Skeletal muscle tissue (tissue), 4 donors: ENCODE data around the gene RBMS2. TPM values are rescaled to one million over a fixed set of nuclear protein-coding genes. Genes with fewer than 3 reads are reported as not detected.

Experiments
- H3K27ac ChIP-seq: one replicate; pipeline ENCODE4 v1.7.0; 2013; ENCODE audit warnings: mild to moderate bottlenecking, low read depth, low read length, inconsistent platforms
- H3K27me3 ChIP-seq, 3 donors: one replicate each; pipeline ENCODE4 v1.7.0; 2013; ENCODE audit warnings: low read length in 3 of 3; ENCODE audit not compliant: control insufficient read depth in 3 of 3, insufficient read depth in 3 of 3
- H3K36me3 ChIP-seq, 3 donors: one replicate each; pipeline ENCODE4 v1.7.0; 2013; ENCODE audit warnings: low read length in 3 of 3; ENCODE audit not compliant: control insufficient read depth in 3 of 3, insufficient read depth in 3 of 3
- H3K4me1 ChIP-seq, 3 donors: one replicate each; pipeline ENCODE4 v1.7.0; 2013; ENCODE audit warnings: low read length in 3 of 3, mild to moderate bottlenecking in 3 of 3; ENCODE audit not compliant: control insufficient read depth in 3 of 3, insufficient read depth in 3 of 3
- H3K4me3 ChIP-seq, 3 donors: one replicate each; pipeline ENCODE4 v1.7.0; 2013; ENCODE audit warnings: low read length in 3 of 3
- H3K9ac ChIP-seq, 3 donors: one replicate each; pipeline ENCODE4 v1.7.0; 2013; ENCODE audit warnings: low read length in 3 of 3, mild to moderate bottlenecking in 3 of 3, moderate library complexity in 2 of 3, low read depth in 1 of 3
- H3K9me3 ChIP-seq, 3 donors: one replicate each; pipeline ENCODE4 v1.7.0; 2013; ENCODE audit warnings: low read length in 3 of 3; ENCODE audit not compliant: control insufficient read depth in 3 of 3
- total RNA-seq: library from RNA; depleted of rRNA; stranded (reverse); fragments of >200 nt; gene quantifications from one replicate; pipeline ENCODE4 v1.2.3, GENCODE V29; 2014
- donor health status: Osteomylitis.

The RBMS2 gene
- total RNA-seq, 1 donor from 2014 or later: 12.5 TPM

GRCh38 chr12:56530390-56531055 is 8.9 kb downstream of the RBMS2 start:
- Histone ChIP-seq H3K4me1 (no peaks in the 10 kb centered on the region), H3K27me3 (no peaks in the 10 kb centered on the region), H3K36me3 (no peaks in the 10 kb centered on the region), H3K9me3 (no peaks in the 10 kb centered on the region), H3K9ac (no peak overlapping the region), H3K4me3 (no peak overlapping the region), H3K27ac (no peak overlapping the region)

- H3K27me3 ChIP-seq: no peaks in the 10 kb centered on the region
- H3K4me1 ChIP-seq: peaks cover 0 to 3% (median 0%) of the 10 kb centered on the region in 3 donors
- no peaks in the 10 kb centered on the region for H3K36me3 ChIP-seq
- no peaks in the 10 kb centered on the region for H3K9me3 ChIP-seq
- H3K9ac ChIP-seq: no peak overlapping the region
- H3K4me3 ChIP-seq: no peak overlapping the region
- H3K27ac ChIP-seq: no peak overlapping the region
Measured at GRCh38 chr12:56537546-56537945, 15.9 kb downstream of the RBMS2 start.

GRCh38 chr12:56541631-56542030 is 20.0 kb downstream of the RBMS2 start:
- no peak overlapping the region for H3K9ac ChIP-seq

GRCh38 chr12:56542164-56542563 is 20.5 kb downstream of the RBMS2 start:
- H3K27ac ChIP-seq: no peak overlapping the region
- H3K9ac ChIP-seq: no peak overlapping the region
- peaks cover 0 to 3% (median 0%) of the 10 kb centered on the region in 3 donors for H3K4me1 ChIP-seq
- no peak overlapping the region for H3K4me3 ChIP-seq
- no peaks in the 10 kb centered on the region for H3K36me3 ChIP-seq
- no peaks in the 10 kb centered on the region for H3K9me3 ChIP-seq
- H3K27me3 ChIP-seq: no peaks in the 10 kb centered on the region

More at GRCh38 chr12:56541631-56542030, 20.0 kb downstream of the RBMS2 start:
- Histone ChIP-seq H3K4me3 (no peak overlapping the region), H3K36me3 (no peaks in the 10 kb centered on the region), H3K4me1 (peaks cover 0 to 3% (median 0%) of the 10 kb centered on the region in 3 donors), H3K27ac (no peak overlapping the region), H3K27me3 (no peaks in the 10 kb centered on the region), H3K9me3 (no peaks in the 10 kb centered on the region)

GRCh38 chr12:56545023-56545604 is 23.5 kb downstream of the RBMS2 start:
- Histone ChIP-seq H3K27me3 (no peaks in the 10 kb centered on the region), H3K9ac (no peak overlapping the region), H3K36me3 (no peaks in the 10 kb centered on the region), H3K27ac (no peak overlapping the region), H3K4me3 (no peak overlapping the region), H3K4me1 (no peaks in the 10 kb centered on the region), H3K9me3 (no peaks in the 10 kb centered on the region)

- H3K27ac ChIP-seq: no peak overlapping the region
- H3K36me3 ChIP-seq: no peaks in the 10 kb centered on the region
- H3K9ac ChIP-seq: no peak overlapping the region
- no peaks in the 10 kb centered on the region for H3K4me1 ChIP-seq
- no peaks in the 10 kb centered on the region for H3K9me3 ChIP-seq
- no peaks in the 10 kb centered on the region for H3K27me3 ChIP-seq
- no peak overlapping the region for H3K4me3 ChIP-seq
Measured at GRCh38 chr12:56546680-56547079, 25.1 kb downstream of the RBMS2 start.

GRCh38 chr12:56551070-56551469 is 29.4 kb downstream of the RBMS2 start:
- Histone ChIP-seq H3K27me3 (no peaks in the 10 kb centered on the region), H3K9me3 (no peaks in the 10 kb centered on the region), H3K4me1 (no peaks in the 10 kb centered on the region), H3K9ac (no peak overlapping the region), H3K36me3 (no peaks in the 10 kb centered on the region), H3K4me3 (no peak overlapping the region), H3K27ac (no peak overlapping the region)

- peak overlapping the region in 2 of 3 donors; percentile 27 to 43 for H3K9ac ChIP-seq
- peak overlapping the region in 2 of 3 donors; percentile 13 to 48 for H3K4me3 ChIP-seq
- peak overlapping the region; percentile 75 for H3K27ac ChIP-seq
- no peaks in the 10 kb centered on the region for H3K9me3 ChIP-seq
- H3K4me1 ChIP-seq: peaks cover 5 to 16% (median 14%) of the 10 kb centered on the region in 3 donors
- H3K36me3 ChIP-seq: peaks cover 2 to 6% (median 3%) of the 10 kb centered on the region in 3 donors
- no peaks in the 10 kb centered on the region for H3K27me3 ChIP-seq
Measured at GRCh38 chr12:56565510-56566101, 44.0 kb downstream of the RBMS2 start.

- no peak overlapping the region for H3K27ac ChIP-seq
- H3K9ac ChIP-seq: no peak overlapping the region
- H3K36me3 ChIP-seq: peaks cover 0 to 4% (median 2%) of the 10 kb centered on the region in 3 donors
Measured at GRCh38 chr12:56568146-56568545, 46.5 kb downstream of the RBMS2 start.

GRCh38 chr12:56571121-56571520 is 49.5 kb downstream of the RBMS2 start:
- peaks cover 0 to 3% (median 0%) of the 10 kb centered on the region in 3 donors for H3K36me3 ChIP-seq
- no peak overlapping the region for H3K9ac ChIP-seq
- H3K27me3 ChIP-seq: no peaks in the 10 kb centered on the region
- H3K9me3 ChIP-seq: no peaks in the 10 kb centered on the region
- no peak overlapping the region for H3K4me3 ChIP-seq
- H3K4me1 ChIP-seq: peaks cover under 1 to 13% (median 7%) of the 10 kb centered on the region in 3 donors
- H3K27ac ChIP-seq: peak overlapping the region; percentile 19

More at GRCh38 chr12:56568146-56568545, 46.5 kb downstream of the RBMS2 start:
- H3K4me3 ChIP-seq: no peak overlapping the region
- peaks cover 5 to 20% (median 14%) of the 10 kb centered on the region in 3 donors for H3K4me1 ChIP-seq
- H3K9me3 ChIP-seq: no peaks in the 10 kb centered on the region
- no peaks in the 10 kb centered on the region for H3K27me3 ChIP-seq
